ENCODE measurements around the gene B3GAT2. TPM values are rescaled to one million over a fixed set of nuclear protein-coding genes. Genes with fewer than 3 reads are reported as not detected.

The B3GAT2 gene
- total and polyA plus RNA-seq, 12 donors: under 0.01 to 0.14 (median 0.03) TPM; not detected in 6

DNA sequence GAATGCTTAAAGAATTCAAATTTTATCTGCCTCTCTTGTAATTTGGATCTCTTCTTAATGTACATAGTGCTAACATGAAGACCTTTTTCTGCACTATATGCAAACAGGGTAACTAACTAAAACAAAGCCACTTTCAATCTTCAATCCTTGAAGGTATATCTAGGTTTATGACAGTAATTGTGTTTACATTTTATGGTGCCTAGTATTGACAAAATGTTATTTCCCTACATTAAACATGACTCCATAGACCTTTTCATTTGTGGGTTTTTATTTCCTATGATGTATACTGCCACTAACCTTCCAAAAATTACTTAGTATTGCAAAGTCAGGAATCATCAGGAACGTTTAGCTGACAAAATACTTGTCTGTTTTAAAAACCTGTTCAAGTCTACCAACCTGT lies 95.9 kb downstream of the B3GAT2 start:
- Histone ChIP-seq H3K4me3 (no peak overlapping the region), H3K9me3 (replicated peaks in 1 of 3) (no peaks in the 10 kb centered on the region), H3K36me3 (replicated peaks in 1 of 2) (no peaks in the 10 kb centered on the region), H3K4me1 (replicated peaks in 1 of 2) (no peaks in the 10 kb centered on the region), H3K27ac (no peak overlapping the region), H3K27me3 (no peaks in the 10 kb centered on the region)
- DNase-seq: no peak
- TF ChIP-seq, protein P1, sequence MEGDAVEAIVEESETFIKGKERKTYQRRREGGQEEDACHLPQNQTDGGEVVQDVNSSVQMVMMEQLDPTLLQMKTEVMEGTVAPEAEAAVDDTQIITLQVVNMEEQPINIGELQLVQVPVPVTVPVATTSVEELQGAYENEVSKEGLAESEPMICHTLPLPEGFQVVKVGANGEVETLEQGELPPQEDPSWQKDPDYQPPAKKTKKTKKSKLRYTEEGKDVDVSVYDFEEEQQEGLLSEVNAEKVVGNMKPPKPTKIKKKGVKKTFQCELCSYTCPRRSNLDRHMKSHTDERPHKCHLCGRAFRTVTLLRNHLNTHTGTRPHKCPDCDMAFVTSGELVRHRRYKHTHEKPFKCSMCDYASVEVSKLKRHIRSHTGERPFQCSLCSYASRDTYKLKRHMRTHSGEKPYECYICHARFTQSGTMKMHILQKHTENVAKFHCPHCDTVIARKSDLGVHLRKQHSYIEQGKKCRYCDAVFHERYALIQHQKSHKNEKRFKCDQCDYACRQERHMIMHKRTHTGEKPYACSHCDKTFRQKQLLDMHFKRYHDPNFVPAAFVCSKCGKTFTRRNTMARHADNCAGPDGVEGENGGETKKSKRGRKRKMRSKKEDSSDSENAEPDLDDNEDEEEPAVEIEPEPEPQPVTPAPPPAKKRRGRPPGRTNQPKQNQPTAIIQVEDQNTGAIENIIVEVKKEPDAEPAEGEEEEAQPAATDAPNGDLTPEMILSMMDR (IDR thresholded peaks at IDR 0.05): no peak
- TF ChIP-seq POLR2A (IDR thresholded peaks at IDR 0.05): no peak
- WGBS, 4 donors: 84 to 94% (median 90%) methylated on average over 1 of the region's 1 CpG
- intact Hi-C loops (cut with DNase I): no loop called here

DNA sequence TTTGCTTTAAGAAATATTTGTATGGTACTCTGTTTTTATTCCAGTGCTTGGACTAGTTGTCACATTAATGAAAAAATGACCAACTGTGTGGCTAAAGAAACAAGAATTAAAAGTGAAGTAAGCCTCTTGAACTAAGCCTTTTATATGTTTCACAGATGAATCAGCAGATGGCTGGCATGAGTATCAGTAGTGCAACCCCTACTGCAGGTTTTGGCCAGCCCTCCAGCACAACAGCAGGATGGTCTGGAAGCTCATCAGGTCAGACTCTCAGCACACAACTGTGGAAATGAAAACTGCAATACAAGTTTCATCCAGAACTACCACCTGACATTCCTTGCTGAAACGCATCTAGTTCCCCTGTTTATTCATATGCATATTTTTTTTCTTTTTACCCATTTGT lies 96.8 kb downstream of the B3GAT2 start:
- no peak for DNase-seq
- Histone ChIP-seq H3K9me3 (replicated peaks in 1 of 3) (no peaks in the 10 kb centered on the region), H3K4me3 (no peak overlapping the region), H3K27ac (no peak overlapping the region), H3K36me3 (replicated peaks in 1 of 2) (no peaks in the 10 kb centered on the region), H3K4me1 (replicated peaks in 1 of 2) (no peaks in the 10 kb centered on the region), H3K27me3 (no peaks in the 10 kb centered on the region)
- 86 to 93% (median 87%) methylated on average over 1 of the region's 1 CpG for WGBS, 4 donors
- no peak for TF ChIP-seq POLR2A (IDR thresholded peaks at IDR 0.05)
- TF ChIP-seq, protein P1 (IDR thresholded peaks at IDR 0.05): no peak
- intact Hi-C loops (cut with DNase I): no loop called here

DNA sequence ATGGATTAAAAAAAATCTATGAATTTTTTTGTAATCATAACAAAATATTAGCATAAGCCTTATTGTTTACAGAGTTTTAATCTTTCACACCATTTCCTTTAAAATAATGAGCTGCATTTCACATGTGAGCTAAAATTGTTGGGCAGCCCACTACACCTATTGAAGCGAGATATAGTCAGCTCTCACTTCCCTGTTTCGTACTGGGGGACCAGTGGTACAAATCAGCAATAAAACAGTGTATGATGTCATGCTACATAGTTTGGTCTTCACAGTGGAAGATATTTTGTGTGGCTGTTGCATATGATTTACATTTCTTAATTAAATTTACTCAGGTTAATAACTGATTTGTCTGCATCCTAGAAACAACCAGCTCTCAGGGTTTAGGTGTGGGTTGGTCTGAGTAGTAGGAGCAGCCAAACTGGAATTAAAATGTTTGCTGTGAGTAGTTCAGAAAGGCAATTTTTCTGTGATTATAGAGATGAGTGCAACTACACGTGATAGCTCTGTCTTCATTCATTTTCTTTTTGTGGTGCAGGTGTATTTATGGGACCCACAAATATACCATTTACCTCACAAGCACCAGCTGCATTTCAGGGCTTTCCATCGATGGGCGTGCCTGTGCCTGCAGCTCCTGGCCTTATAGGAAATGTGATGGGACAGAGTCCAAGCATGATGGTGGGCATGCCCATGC lies 99.3 kb downstream of the B3GAT2 start:
- intact Hi-C loops (cut with DNase I): no loop called here
- no peaks in the 10 kb centered on the region for H3K36me3 ChIP-seq (replicated peaks in 1 of 2)
- 92 to 96% (median 94%) methylated on average over 5 of the region's 5 CpGs for WGBS, 4 donors

DNA sequence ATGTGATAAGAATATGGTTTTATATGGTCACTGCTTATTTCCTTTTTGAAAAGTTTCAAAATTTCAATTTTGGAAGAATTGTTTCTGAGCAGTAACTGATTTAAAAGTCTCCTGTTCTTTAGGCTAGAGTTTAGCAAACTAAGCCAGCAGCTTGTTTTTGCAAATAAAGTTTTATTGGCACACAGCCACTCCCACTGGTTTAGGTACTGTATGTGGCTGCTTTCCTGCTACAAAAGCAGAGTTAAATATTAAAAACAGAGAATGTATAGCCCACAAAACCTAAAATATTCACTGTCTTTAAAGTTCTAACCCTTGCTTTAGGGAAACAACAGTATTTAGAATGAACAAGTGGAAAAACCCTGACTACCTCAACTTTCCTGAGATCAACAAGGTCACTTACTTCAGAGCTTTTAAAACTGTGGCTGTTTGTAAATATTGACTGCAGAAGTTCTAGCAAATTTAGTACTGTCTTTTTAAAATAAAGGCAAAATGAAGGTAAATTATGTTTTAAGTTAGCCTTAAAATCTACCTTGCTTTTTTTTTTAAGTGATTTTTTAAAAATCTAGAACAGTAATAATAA lies 104.1 kb downstream of the B3GAT2 start:
- Histone ChIP-seq H3K27me3 (no peaks in the 10 kb centered on the region), H3K27ac (no peak overlapping the region), H3K4me1 (replicated peaks in 1 of 2) (no peaks in the 10 kb centered on the region), H3K9me3 (replicated peaks in 1 of 3) (no peaks in the 10 kb centered on the region), H3K4me3 (no peak overlapping the region), H3K36me3 (replicated peaks in 1 of 2) (no peaks in the 10 kb centered on the region)
- DNase-seq: no peak
- intact Hi-C loops (cut with DNase I): no loop called here
- TF ChIP-seq POLR2A (IDR thresholded peaks at IDR 0.05): no peak
- TF ChIP-seq, protein P1 (IDR thresholded peaks at IDR 0.05): no peak

More for the DNA sequence above, 99.3 kb downstream of the B3GAT2 start:
- Histone ChIP-seq H3K27ac (no peak overlapping the region), H3K27me3 (no peaks in the 10 kb centered on the region), H3K9me3 (replicated peaks in 1 of 3) (no peaks in the 10 kb centered on the region), H3K4me1 (replicated peaks in 1 of 2) (no peaks in the 10 kb centered on the region), H3K4me3 (no peak overlapping the region)
- no peak for DNase-seq
- no peak for TF ChIP-seq POLR2A (IDR thresholded peaks at IDR 0.05)
- TF ChIP-seq, protein P1 (IDR thresholded peaks at IDR 0.05): no peak

Data from adrenal gland (tissue), 12 donors.